ENCODE results near the gene GLIS1.

- TF ChIP-seq CTCF (IDR thresholded peaks at IDR 0.05 in 2 of 3, conservative IDR thresholded peaks at IDR 0.05 in 1 of 3; ENCODE audit: control insufficient read depth in 2 of 3, extremely low read depth in 1 of 3, insufficient read depth in 1 of 3, low read depth in 3 of 3, low read length in 3 of 3) (no peak), RAD21 (IDR thresholded peaks at IDR 0.05; ENCODE audit: insufficient read depth, low read depth, low read length) (no peak), POLR2AphosphoS2 (IDR thresholded peaks at IDR 0.05; ENCODE audit: low read depth, low read length) (no peak)
These were observed 171.1 kb downstream of the GLIS1 start for GRCh38 chr1:53567851-53568250.

All from GM12878 (cell line).